Stimulated activated CD4-positive, alpha-beta T cell treated with anti-CD3 and anti-CD28 coated beads, Interleukin-1b, Interleukin-23, amount 100 ng/mL, for 4 hours (primary cell): Measurements from ENCODE around the gene IER5L.
A peak's percentile ranks its signal among the peaks of the same experiment; 100 is the strongest.

Experiments
- DNase-seq, 2 donors: peaks; one replicate each; pipeline ENCODE4 v3.0.0-alpha.2; 2020; ENCODE audit warnings: low read depth in 2 of 2

Gene IER5L

DNA sequence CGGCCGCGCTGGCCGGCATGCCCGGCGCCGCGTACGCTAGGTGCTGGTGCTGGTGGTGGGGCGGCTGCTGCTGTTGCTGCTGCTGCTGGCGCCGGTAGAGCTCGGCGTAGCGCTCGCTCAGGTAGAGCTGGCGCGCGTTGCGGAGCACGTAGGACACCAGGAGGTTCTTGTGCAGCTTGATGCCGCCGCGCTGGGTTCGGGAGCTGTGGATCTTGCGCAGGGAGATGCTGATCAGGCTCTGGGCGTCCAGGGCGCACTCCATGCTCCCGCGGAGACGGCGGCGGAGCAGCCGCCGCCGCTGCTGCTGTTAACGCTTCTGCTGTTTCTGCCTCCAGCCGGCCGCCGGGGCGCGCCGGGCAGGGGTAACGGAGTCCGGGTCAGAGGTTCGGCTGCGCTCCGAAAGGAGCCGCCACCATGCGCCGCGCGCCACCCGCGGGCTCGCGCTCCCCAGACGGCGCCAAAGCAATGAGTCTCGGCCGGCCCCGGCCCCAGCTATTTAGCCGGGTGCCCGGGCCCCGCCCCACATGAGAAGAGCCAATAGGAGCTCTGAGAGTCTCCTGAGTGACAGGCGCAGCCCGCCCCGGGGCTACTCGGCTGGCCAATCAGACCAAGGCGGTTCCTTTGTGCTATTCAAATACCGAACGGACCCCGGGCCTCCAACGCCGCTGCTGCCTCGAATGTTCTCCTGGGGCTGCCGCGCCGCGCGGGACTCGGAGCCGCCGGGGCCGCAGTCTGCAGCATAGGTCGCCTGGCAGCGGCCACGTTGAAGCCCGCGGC lies at the start of gene IER5L:
TSS of gene IER5L (minus strand) at position 471 of the 777 bp plus-strand sequence. CDS start at position 262, 209 bp downstream.
- peak; percentile 90 to 92 for DNase-seq

GRCh38 chr9:129227843-129228189 lies 49.8 kb upstream of the IER5L start:
- DNase-seq = no peak

- DNase-seq = peak in 1 of 2 donors; percentile 27
Measured at GRCh38 chr9:129225815-129226214, 47.8 kb upstream of the IER5L start.

DNA sequence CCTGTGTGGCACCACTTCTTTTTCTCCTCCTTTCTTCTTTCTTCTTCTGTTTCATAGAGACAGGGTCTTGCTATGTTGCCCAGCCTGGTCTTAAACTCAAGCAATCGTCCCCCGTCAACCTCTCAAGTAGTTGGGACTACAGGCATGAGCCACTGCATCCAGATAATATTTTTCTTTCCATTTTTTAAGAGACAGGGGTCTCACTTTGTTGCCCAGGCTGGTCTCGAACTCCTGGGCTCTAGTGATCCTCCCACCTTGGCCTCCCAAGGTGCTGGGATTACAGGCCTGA lies 47.4 kb upstream of the IER5L start:
- no peak for DNase-seq

DNA sequence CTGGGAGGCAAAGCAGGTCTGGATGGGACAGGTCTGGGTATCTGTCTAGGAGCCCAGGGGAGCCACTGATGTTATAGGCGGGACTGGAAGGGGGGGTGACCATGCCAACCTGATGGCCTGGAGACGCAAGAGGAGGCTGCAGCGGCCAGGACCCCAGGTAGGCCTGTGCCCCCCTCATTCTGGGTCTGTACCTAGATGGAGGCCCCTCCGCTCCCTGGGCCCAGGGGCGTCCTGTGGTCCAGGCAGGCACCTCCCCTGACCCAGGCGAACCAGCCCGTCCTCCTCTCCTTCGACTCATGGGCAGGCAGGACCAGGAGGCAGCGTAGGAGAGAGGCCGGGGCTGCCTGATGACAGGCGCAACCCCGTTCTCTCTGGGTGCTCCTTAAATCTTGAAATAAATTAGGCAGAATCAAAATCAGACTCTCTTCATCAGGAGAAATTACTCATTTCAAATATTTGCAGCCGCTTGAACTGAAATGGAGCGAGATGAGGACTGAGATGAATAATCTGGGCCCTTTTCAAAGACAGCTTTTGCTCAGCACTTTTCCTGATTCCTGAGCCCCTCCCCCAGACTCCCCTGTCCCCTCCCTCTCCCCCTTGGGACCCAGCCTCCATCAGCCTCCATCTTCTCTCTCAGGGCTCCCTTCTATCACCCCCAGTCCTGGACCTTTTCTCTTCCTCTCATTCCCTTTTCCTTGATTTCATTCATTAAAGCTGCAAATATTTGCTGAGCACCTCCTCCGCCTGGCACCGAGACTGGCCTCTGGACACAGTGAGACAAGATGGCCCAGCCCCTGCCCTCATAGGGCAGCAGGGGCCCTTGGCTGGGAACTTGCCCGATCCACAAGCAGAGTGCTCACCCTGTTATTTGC lies 46.8 kb upstream of the IER5L start:
- no peak for DNase-seq

DNA sequence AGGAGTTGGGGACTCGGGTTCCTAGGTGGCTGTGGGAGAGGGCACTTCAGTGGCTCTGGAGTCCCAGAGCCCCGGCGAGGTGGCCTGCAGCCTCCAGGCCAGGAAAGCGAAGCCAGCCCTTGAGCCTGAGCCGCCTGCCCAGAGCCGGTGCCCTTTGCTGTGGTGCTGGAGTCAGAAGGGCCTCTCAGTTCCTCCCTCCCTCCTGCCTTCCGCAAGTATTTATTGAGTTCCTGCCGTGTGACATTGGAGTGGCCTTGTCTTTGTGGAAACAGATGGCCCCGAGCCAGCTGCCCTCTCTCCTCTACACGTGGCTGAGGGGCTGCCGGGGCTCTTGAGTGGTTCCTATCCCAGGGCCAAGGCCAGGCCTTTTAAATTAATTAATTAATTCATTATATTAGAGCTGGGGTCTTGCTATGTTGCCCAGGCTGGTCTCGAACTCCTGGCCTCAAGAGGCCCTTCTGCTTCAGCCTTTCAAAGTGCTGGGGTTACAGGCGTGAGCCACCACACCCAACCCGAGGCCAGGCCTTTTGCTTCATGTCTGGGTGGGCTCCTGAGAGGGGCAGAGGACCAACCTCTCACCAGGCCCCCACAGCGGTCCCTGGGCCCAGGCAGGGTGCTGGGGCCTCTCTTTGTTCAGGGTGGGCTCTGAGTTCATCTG lies 45.6 kb upstream of the IER5L start:
- no peak for DNase-seq

DNA sequence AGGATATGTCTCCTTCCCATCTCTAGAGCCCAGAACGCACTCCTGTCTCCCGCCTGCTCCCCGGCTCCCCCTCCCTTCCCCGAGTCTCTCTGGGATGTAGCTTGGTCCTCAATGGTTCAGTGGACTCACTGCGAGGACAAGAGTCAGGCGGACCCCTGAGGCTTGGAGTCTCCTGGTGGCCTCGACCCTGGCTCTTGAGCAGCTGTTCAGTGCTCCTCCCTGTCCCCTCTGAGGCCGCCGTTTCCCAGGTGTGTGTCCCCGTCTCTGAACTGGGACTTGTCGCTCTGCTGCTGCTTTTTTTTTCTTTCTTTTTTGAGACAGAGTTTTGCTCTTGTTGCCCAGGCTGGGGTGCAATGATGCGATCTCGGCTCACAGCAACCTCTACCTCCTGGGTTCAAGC lies 44.8 kb upstream of the IER5L start:
- no peak for DNase-seq

GRCh38 chr9:129221979-129222635 lies 44.0 kb upstream of the IER5L start:
- no peak for DNase-seq

DNA sequence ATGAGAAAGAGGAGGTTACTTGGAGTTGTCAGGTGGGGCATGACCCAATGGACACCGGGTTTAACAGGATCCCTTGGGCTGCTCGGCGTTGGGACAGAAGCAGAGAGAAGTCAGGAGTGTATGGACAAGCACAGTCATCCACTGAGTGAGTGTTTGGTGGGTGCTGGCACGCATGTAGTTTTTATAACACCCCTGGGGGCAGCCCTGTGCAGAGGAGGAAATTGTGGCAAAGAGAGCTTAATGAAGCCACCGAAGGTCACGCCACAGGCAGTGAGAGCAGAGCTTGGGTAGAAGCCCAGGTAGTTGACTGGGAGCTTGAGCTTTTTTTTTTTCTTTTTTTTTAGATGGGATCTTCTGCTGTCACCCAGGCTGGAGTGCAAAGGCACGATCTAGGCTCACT lies 43.2 kb upstream of the IER5L start:
- no peak for DNase-seq

GRCh38 chr9:129220771-129221170 lies 42.7 kb upstream of the IER5L start:
- no peak for DNase-seq

DNA sequence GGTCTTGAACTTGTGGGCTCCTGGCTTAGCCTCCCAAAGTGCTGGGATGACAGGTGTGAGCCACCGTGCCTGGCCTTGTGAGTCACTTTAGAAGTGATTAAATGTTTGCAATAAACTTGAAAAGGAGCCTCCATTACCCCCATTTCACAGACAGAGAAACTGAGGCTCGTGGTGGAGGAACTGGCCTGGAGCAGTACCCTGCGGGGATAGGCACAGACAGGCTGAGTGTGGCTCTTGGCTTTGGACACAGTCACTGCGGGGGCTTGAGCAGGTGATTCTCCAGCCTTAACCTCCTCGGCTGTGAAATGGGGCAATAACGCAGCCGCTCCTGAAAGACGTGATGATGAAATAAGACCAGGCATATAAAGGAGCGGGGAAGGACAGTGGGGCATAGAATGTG lies 40.9 kb upstream of the IER5L start:
- no peak for DNase-seq

DNA sequence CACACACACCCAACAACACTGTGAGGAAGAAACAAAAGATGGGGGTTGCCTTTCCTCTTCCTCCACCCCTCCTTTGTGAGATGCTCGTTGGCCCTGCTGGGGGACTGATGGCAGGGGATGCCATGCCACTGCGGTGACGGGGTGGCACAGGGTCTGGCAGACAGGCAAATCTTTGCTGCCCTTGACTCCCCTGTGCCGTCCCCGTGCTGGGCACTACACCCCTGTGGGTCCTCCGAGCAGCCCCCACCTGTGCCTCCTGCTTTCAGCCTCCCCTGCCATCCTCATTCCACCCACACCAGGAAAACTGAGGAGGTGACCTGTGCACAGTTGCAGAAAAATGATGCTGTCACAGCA lies 40.2 kb upstream of the IER5L start:
- no peak for DNase-seq

GRCh38 chr9:129213551-129213950 lies 35.5 kb upstream of the IER5L start:
- no peak for DNase-seq

DNA sequence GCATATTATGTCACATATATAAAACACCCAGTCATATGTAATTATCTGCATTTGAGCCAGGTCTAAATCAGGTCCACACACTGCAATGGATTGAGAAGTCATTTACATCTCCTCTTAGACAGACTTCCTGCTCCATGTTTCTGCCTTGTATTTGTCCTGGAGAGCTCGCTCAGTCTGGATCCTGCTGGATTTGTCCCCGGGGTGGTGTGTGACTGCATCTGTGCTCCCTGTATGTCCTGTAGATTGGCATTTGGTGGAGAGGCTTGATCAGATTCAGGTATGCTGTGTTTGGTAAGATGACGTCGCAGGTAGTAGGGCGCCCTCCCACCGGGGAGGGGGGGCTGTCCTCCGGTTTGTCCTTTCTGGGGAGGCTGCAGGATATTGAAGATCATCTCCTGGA lies 33.6 kb upstream of the IER5L start:
- DNase-seq = no peak

DNA sequence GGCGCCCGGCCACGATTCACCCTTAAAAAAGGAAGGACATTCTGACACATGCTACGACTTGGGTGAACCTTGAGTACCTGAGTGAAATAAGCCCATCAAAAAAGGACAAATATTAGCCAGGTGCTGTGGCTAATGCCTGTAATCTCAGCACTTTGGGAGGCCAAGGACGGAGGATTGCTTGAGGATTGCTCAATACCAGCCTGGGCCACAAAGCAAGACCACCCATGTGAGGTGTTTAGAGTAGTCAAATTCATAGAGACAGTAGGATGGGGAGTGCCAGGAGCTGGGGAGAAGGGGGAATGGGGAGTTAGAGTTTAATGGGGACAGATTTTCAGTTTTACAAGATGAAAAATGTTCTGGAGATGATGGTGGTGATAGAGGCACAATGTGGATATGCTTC lies 32.1 kb upstream of the IER5L start:
- DNase-seq = no peak

DNA sequence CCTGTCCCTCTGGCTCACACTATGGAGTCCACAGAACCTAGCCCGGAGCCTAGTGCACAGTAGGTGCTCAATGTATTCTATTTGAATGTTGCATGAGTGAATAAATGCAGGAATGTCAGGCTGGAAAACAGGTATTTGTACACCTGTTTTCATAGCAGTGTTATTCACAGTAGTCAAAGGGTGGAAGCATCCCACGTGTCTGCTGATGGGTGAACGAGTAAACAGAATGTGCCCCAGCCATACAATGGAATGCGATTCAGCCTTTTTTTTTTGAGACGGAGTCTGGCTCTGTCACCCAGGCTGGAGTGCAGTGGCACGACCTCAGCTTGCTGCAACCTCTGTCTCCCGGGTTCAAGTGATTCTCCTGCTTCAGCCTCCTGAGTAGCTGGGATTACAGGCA lies 31.5 kb upstream of the IER5L start:
- DNase-seq = no peak

- DNase-seq = no peak
Measured at GRCh38 chr9:129209109-129209508, 31.0 kb upstream of the IER5L start.

GRCh38 chr9:129208207-129209032 lies 30.4 kb upstream of the IER5L start:
- peak; percentile 26 to 52 for DNase-seq

DNA sequence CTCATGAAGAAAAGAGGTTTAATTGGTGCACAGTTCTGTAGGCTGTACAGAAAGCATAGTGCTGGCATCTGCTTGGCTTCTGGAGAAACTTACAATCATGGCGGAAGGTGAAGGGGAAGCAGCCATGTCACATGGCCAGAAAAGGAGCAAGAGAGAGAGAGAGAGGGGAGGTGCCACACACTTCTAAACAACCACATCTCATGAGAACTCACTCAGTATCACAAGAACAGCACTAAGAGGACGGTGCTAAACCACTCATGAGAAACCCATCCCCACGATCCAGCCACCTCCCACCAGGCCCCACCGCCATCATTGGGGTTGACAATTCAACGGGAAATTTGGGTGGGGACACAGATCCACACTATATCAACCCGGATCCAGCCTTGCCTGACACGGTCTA lies 28.8 kb upstream of the IER5L start:
- no peak for DNase-seq

GRCh38 chr9:129206401-129206800 lies 28.3 kb upstream of the IER5L start:
- no peak for DNase-seq

DNA sequence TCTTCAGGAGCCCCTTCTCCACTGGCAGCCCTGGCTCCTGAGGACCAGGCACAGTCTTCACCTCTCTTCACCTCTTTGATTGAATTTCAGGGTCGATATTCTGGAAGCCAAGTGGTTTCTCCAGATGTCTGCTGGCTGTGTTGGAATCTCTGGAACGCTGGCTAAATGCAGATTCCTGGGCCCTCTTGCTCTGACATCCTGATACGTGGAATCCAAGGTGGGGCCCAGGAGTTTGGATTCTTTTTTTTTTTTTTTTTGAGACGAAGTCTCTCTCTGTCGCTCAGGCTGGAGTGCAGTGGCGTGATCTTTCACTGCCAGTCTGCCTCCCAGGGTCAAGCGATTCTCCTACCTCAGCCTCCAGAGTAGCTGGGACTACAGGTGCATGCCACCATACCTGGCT lies 26.8 kb upstream of the IER5L start:
- DNase-seq = no peak

GRCh38 chr9:129203556-129203909 lies 25.5 kb upstream of the IER5L start:
- DNase-seq = no peak
